Breast epithelium (tissue), 3 donors: Measurements from ENCODE around the gene PRR12.

Experiments
- POLR2AphosphoS5 ChIP-seq, 3 donors: sonication (generic); formaldehyde crosslinking; IDR thresholded peaks; one replicate each; pipeline ENCODE4 v1.6.1; 2017; ENCODE audit warnings: antibody characterized with exemption in 3 of 3
- TF ChIP-seq, protein P1 (sequence below), 3 donors: fragments of 450-650 bp; IDR thresholded peaks; one replicate each; pipeline ENCODE4 v1.5.1; 2016 to 2017; ENCODE audit warnings: antibody characterized with exemption in 3 of 3, mild to moderate bottlenecking in 3 of 3, moderate library complexity in 3 of 3

- TF ChIP-seq, protein P1, sequence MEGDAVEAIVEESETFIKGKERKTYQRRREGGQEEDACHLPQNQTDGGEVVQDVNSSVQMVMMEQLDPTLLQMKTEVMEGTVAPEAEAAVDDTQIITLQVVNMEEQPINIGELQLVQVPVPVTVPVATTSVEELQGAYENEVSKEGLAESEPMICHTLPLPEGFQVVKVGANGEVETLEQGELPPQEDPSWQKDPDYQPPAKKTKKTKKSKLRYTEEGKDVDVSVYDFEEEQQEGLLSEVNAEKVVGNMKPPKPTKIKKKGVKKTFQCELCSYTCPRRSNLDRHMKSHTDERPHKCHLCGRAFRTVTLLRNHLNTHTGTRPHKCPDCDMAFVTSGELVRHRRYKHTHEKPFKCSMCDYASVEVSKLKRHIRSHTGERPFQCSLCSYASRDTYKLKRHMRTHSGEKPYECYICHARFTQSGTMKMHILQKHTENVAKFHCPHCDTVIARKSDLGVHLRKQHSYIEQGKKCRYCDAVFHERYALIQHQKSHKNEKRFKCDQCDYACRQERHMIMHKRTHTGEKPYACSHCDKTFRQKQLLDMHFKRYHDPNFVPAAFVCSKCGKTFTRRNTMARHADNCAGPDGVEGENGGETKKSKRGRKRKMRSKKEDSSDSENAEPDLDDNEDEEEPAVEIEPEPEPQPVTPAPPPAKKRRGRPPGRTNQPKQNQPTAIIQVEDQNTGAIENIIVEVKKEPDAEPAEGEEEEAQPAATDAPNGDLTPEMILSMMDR (IDR thresholded peaks at IDR 0.05): no peak
- no peak for TF ChIP-seq POLR2AphosphoS5 (IDR thresholded peaks at IDR 0.05)
Measured at GRCh38 chr19:49642492-49643035, 51.6 kb downstream of the PRR12 start.
